Endothelial cell of umbilical vein (primary cell): ENCODE data around the gene EPC2. TPM values are rescaled to one million over a fixed set of nuclear protein-coding genes. Genes with fewer than 3 reads are reported as not detected.

Source experiments
- BruUV-seq: library from RNA; stranded (reverse); fragments of 400-500 nt; replicated peaks from 2 replicates; lab custom pipeline; 2021; lab: Mats Ljungman, UMichigan
- CTCF ChIA-PET: fragments of 300-600, 350-600 bp; sonication (Branson Sonifier 250); formaldehyde crosslinking; loops from one replicate; lab custom pipeline; 2021; ENCODE audit warnings: antibody characterized with exemption, inconsistent platforms; lab: Charles Lee
- POLR2A ChIA-PET: fragments of 300-600, 350-600 bp; sonication (Branson Sonifier 250); formaldehyde crosslinking; loops from one replicate; lab custom pipeline; 2021; ENCODE audit warnings: antibody characterized with exemption, inconsistent platforms; lab: Charles Lee
- DNase-seq: peaks from one replicate; pipeline ENCODE4 v3.0.0-alpha.2; 2011; ENCODE audit warnings: low read depth, low spot score
- FAIRE-seq: peaks from 2 replicates; lab custom pipeline; 2011; peaks lifted over from hg19 to GRCh38; lab: Jason Lieb, UNC
- H2AFZ ChIP-seq: 2 replicates; pipeline ENCODE4 v1.6.0; 2012; ENCODE audit warnings: low read depth, low read length, control low read depth, inconsistent platforms
- H3K27ac ChIP-seq: 2 replicates; pipeline ENCODE4 v1.5.1; 2011; ENCODE audit warnings: low read depth, mild to moderate bottlenecking, control low read depth, low read length, moderate library complexity; ENCODE audit not compliant: insufficient read depth
- H3K27me3 ChIP-seq, 2 experiments: 2 replicates each; pipeline versions ENCODE4 v1.6.0 to v1.6.1; 2011; ENCODE audit warnings: low read length in 2 of 2, mixed read lengths in 1 of 2; ENCODE audit not compliant: control insufficient read depth in 2 of 2, insufficient read depth in 2 of 2
- H3K36me3 ChIP-seq, 2 experiments: 2 replicates in 1 of 2; 3 replicates in 1 of 2; pipeline ENCODE4 v1.5.1; 2011; ENCODE audit warnings: low read length in 2 of 2, mild to moderate bottlenecking in 1 of 2, moderate library complexity in 1 of 2; ENCODE audit not compliant: control insufficient read depth in 2 of 2, insufficient read depth in 2 of 2; ENCODE audit errors: extremely low read depth in 1 of 2
- H3K4me1 ChIP-seq: 3 replicates; pipeline ENCODE4 v1.5.1; 2011; ENCODE audit warnings: mild to moderate bottlenecking, low read length; ENCODE audit not compliant: control insufficient read depth, insufficient read depth; ENCODE audit errors: extremely low read depth
- H3K4me2 ChIP-seq: 2 replicates; pipeline ENCODE4 v1.6.1; 2011; ENCODE audit warnings: low read length, control low read depth, mixed read lengths; ENCODE audit not compliant: insufficient read depth
- H3K4me3 ChIP-seq, 3 experiments: fragments of 200-600 bp in 1 of 3; sonication (generic), shearing (Covaris generic) in 1 of 3; replicated peaks in 1 of 3; 2 replicates each; pipeline ENCODE4 v1.5.1; 2011 to 2016; ENCODE audit warnings: control low read depth in 3 of 3, low read length in 3 of 3, mild to moderate bottlenecking in 2 of 3, inconsistent platforms in 1 of 3, low read depth in 1 of 3, moderate library complexity in 1 of 3; ENCODE audit not compliant: insufficient read depth in 1 of 3
- H3K79me2 ChIP-seq: 2 replicates; pipeline ENCODE4 v1.6.0; 2012; ENCODE audit warnings: low read length, inconsistent platforms; ENCODE audit not compliant: control insufficient read depth, insufficient read depth
- H3K9ac ChIP-seq: replicated peaks from 2 replicates; pipeline ENCODE3; 2011; ENCODE audit warnings: low read length, control low read depth; ENCODE audit not compliant: insufficient read depth; ENCODE audit errors: extremely low read depth
- H3K9me1 ChIP-seq: replicated peaks from 3 replicates; pipeline ENCODE4 v1.6.0; 2011; ENCODE audit warnings: mild to moderate bottlenecking, low read length; ENCODE audit not compliant: control insufficient read depth, insufficient read depth; ENCODE audit errors: extremely low read depth
- H3K9me3 ChIP-seq: replicated peaks from 2 replicates; pipeline ENCODE4 v1.5.1; 2012; ENCODE audit warnings: low read length, inconsistent platforms; ENCODE audit not compliant: control insufficient read depth, insufficient read depth
- H4K20me1 ChIP-seq: replicated peaks from 2 replicates; pipeline ENCODE3; 2011; ENCODE audit warnings: mild to moderate bottlenecking, low read length; ENCODE audit not compliant: control insufficient read depth, insufficient read depth; ENCODE audit errors: extremely low read depth
- EZH2 ChIP-seq: IDR thresholded peaks from 2 replicates; pipeline ENCODE4 v1.6.1; 2012; ENCODE audit warnings: borderline replicate concordance, low read depth, mild to moderate bottlenecking, moderate library complexity, low read length, inconsistent platforms; ENCODE audit not compliant: severe bottlenecking
- FOS ChIP-seq: IDR thresholded peaks from 2 replicates; pipeline ENCODE4 v1.6.1; 2011; ENCODE audit warnings: mild to moderate bottlenecking, low read length, moderate library complexity, borderline replicate concordance; ENCODE audit not compliant: insufficient read depth
- GATA2 ChIP-seq: IDR thresholded peaks from 2 replicates; pipeline ENCODE4 v1.7.0; 2011; ENCODE audit warnings: low read depth, mild to moderate bottlenecking, moderate library complexity, mixed read lengths, low read length; ENCODE audit not compliant: insufficient read length, insufficient read depth
- JUN ChIP-seq: IDR thresholded peaks from 2 replicates; pipeline ENCODE4 v1.6.1; 2011; ENCODE audit warnings: borderline replicate concordance, low read depth; ENCODE audit not compliant: insufficient read length, insufficient read depth
- MYC ChIP-seq: IDR thresholded peaks from one replicate; pipeline ENCODE4 v1.6.1; 2011; ENCODE audit warnings: mild to moderate bottlenecking, low read depth, low read length
- POLR2A ChIP-seq: IDR thresholded peaks from 2 replicates; pipeline ENCODE4 v1.6.1; 2012; ENCODE audit warnings: low read depth, mild to moderate bottlenecking, control low read depth, low read length
- POLR2AphosphoS5 ChIP-seq: IDR thresholded peaks from 2 replicates; pipeline ENCODE4 v1.6.1; 2012; ENCODE audit warnings: low read depth, mild to moderate bottlenecking, control low read depth, low read length, moderate library complexity; ENCODE audit not compliant: insufficient read depth
- dilution Hi-C: fragments of 300-500 bp; cut with MboI; formaldehyde crosslinking; loops from one replicate; pipeline ENCODE4 v1.15.0; 2019; ENCODE audit warnings: low sequenced_read_pairs; ENCODE audit not compliant: extremely low pct_ligation_motif_present
- intact Hi-C: fragments of 100-400 bp; cut with micrococcal nuclease; formaldehyde crosslinking; loops from one replicate; pipeline ENCODE4 v1.10.0; 2022
- polyA plus RNA-seq, 4 experiments: library from polyadenylated mRNA; depleted of rRNA in 3 of 4; stranded (reverse) in 3 of 4; unstranded in 1 of 4; fragments of >200 nt; gene quantifications; 2 replicates each; pipeline versions ENCODE4 v1.2.1 to v1.2.3, GENCODE V29; 2011 to 2012; ENCODE audit warnings: missing spikeins in 1 of 4
- total RNA-seq: library from RNA; stranded (reverse); gene quantifications from 2 replicates; pipeline ENCODE4 v1.2.3, GENCODE V29; 2021
- TF ChIP-seq, protein P1 (sequence below): IDR thresholded peaks from 2 replicates; pipeline ENCODE4 v1.6.1; 2011; ENCODE audit not compliant: insufficient read depth, insufficient read length
- TF ChIP-seq, protein P2 (sequence below), 2 donors: IDR thresholded peaks; 1 replicate in 1 of 2; 2 replicates in 1 of 2; pipeline ENCODE4 v1.5.1; 2011; ENCODE audit warnings: low read length in 2 of 2, mild to moderate bottlenecking in 2 of 2, moderate library complexity in 2 of 2, control low read depth in 1 of 2, inconsistent platforms in 1 of 2, low read depth in 1 of 2; ENCODE audit not compliant: insufficient read depth in 1 of 2; ENCODE audit errors: extremely low read depth in 1 of 2

Gene EPC2
- total and polyA plus RNA-seq, 2 donors (not counting 3 experiments of a cell fraction or from before 2014, with no cell fraction given), result 15.1 to 25.2 TPM

DNA sequence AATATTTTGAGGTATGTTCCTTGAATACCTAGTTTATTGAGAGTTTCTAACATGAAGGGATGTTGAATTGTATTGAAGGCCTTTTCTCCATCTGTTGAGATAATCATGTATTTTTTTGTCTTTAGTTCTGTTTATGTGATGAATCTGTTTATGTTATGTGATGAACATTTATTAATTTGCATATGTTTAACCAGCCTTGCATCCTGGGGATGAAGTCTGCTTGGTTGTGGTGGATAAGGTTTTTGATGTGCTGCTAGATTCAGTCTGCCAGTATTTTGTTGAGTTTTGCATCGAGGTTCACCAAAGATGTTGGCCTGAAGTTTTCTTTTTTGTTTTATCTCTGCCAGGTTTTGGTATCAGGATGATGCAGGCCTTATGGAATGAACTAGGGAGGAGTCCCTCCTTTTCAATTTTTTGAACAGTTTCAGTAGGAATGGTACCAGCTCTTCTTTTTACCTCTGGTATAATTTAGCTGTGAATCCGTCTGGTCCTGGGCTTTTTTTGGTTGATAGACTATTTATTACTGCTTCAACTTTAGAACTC is 71.9 kb downstream of the EPC2 start:
- Histone ChIP-seq H3K9me3 (no peaks in the 10 kb centered on the region), H3K4me3 (no peak overlapping the region), H3K9me1 (no peaks in the 10 kb centered on the region), H3K27me3 (no peaks in the 10 kb centered on the region), H3K27ac (no peak overlapping the region), H3K4me2 (no peak overlapping the region), H3K4me1 (no peaks in the 10 kb centered on the region), H3K9ac (no peak overlapping the region), H4K20me1 (no peaks in the 10 kb centered on the region), H2AFZ (no peak overlapping the region), H3K36me3 (no peaks in the 10 kb centered on the region), H3K79me2 (peaks cover 78% of the 10 kb centered on the region)
- dilution Hi-C loops, result no loop called here
- DNase-seq, result no peak
- ChIA-PET CTCF (no interaction called here), POLR2A (no interaction called here)
- TF ChIP-seq POLR2AphosphoS5, result no peak
- no peak for TF ChIP-seq MYC
- TF ChIP-seq, protein P1, sequence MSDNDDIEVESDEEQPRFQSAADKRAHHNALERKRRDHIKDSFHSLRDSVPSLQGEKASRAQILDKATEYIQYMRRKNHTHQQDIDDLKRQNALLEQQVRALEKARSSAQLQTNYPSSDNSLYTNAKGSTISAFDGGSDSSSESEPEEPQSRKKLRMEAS, result no peak
- TF ChIP-seq, protein P2, sequence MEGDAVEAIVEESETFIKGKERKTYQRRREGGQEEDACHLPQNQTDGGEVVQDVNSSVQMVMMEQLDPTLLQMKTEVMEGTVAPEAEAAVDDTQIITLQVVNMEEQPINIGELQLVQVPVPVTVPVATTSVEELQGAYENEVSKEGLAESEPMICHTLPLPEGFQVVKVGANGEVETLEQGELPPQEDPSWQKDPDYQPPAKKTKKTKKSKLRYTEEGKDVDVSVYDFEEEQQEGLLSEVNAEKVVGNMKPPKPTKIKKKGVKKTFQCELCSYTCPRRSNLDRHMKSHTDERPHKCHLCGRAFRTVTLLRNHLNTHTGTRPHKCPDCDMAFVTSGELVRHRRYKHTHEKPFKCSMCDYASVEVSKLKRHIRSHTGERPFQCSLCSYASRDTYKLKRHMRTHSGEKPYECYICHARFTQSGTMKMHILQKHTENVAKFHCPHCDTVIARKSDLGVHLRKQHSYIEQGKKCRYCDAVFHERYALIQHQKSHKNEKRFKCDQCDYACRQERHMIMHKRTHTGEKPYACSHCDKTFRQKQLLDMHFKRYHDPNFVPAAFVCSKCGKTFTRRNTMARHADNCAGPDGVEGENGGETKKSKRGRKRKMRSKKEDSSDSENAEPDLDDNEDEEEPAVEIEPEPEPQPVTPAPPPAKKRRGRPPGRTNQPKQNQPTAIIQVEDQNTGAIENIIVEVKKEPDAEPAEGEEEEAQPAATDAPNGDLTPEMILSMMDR (IDR thresholded peaks at IDR 0.05; ENCODE audit: extremely low read depth in 1 of 2, insufficient read depth in 1 of 2, low read depth in 1 of 2, low read length in 2 of 2), result no peak
- no peak for TF ChIP-seq JUN
- TF ChIP-seq GATA2, result no peak
- TF ChIP-seq POLR2A, result no peak
- TF ChIP-seq FOS, result no peak
- TF ChIP-seq EZH2, result no peak
- no peak for FAIRE-seq
- BruUV-seq, result no TSS peak
- intact Hi-C loops, result no loop called here
